Islet of Langerhans (tissue), 1 donor: Measurements from ENCODE around the gene COQ4.

ENCODE experiments used
- FAIRE-seq: peaks from one replicate; lab custom pipeline; 2011; peaks lifted over from hg19 to GRCh38; lab: Jason Lieb, UNC

COQ4 gene

GRCh38 chr9:128382261-128382660 is 59.6 kb downstream of the COQ4 start:
- FAIRE-seq = no peak

DNA sequence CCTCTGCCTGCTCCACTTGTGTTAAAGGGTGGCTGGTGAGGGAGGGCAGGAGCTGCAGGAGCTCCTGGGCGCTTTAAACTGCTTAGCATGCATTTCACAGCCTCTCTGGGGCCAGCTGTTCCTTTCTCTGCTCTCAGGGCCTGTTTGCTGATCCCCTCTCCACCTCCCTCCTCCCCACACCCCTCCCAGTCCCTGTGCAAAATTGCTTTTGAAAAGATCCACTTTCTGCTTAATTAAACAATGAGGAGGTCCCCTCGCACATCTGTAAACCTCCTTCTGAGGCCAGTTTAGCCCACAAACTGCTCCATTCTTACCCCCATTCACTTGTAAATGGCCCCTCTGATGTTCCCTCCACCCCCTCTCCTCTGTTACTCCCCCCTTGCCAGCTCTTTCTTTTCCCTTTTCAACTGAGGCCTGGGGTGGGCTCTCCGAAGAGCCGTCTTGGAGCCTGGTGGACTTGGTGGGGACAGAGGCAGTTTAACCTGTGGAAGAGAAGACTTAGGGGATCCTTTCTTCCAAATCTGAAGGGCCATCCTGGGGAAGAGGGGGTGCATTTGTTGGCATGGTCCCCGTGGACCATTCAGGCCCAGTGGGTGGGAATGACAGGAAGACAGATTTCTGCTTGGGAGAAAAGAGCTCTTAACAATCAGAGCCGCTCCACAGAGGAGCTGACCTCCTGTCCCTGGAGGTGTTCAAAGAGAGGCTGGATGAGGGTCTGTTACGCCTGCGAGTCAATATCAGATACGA is 60.5 kb downstream of the COQ4 start:
- FAIRE-seq = no peak
